ENCODE measurements around the gene KLF7.

Gene KLF7

DNA sequence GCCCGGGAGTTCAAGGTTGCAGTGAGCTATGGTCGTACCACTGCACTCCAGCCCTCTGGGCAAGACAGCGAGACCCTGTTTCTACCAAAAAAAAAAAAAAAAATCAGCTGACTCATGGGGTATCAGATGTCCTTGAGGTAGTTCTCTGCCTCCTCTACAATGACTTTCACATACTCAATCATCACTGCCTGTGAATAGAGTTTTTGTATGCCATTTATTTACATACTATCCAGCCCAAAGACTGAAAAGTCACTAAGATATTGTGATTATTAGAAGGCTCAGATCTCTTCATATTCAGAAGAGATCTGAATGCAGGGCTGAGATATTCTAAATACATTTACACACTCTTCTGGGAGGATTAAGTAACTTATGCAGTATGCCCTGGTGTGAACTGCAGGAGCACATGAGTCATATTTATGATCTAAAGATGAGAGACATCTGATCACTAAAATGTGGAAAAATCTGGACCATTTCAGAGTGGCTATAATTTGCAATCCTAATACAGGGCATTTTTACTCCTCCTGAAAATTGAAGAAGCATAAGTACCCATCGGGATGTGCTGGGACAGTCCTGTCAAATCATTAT, 38.9 kb downstream of the KLF7 start:
- Histone ChIP-seq H3K4me2 (ENCODE audit: low read length) (no peak overlapping the region), H3K9me3 (ENCODE audit: control insufficient read depth, insufficient read depth, low read length) (no peaks in the 10 kb centered on the region), H3K4me1 (ENCODE audit: control insufficient read depth, low read length) (no peaks in the 10 kb centered on the region), H3K27me3 (ENCODE audit: control insufficient read depth, low read length) (no peaks in the 10 kb centered on the region), H4K20me1 (ENCODE audit: control insufficient read depth, insufficient read depth, low read depth, low read length) (no peaks in the 10 kb centered on the region), H3K36me3 (ENCODE audit: control insufficient read depth, low read length) (no peaks in the 10 kb centered on the region), H3K4me3 (ENCODE audit: low read length) (no peak overlapping the region), H3K9me2 (replicated peaks; ENCODE audit: control insufficient read depth, low read length) (no peaks in the 10 kb centered on the region), H3F3A (ENCODE audit: control insufficient read depth, insufficient read depth) (no peaks in the 10 kb centered on the region), H3K27ac (ENCODE audit: low read depth, low read length) (no peak overlapping the region), H3K79me2 (ENCODE audit: control insufficient read depth, low read length) (no peaks in the 10 kb centered on the region)
- TF ChIP-seq EZH2phosphoT487 (IDR thresholded peaks at IDR 0.05; ENCODE audit: borderline replicate concordance, low read length): no peak
- TF ChIP-seq, protein P1, sequence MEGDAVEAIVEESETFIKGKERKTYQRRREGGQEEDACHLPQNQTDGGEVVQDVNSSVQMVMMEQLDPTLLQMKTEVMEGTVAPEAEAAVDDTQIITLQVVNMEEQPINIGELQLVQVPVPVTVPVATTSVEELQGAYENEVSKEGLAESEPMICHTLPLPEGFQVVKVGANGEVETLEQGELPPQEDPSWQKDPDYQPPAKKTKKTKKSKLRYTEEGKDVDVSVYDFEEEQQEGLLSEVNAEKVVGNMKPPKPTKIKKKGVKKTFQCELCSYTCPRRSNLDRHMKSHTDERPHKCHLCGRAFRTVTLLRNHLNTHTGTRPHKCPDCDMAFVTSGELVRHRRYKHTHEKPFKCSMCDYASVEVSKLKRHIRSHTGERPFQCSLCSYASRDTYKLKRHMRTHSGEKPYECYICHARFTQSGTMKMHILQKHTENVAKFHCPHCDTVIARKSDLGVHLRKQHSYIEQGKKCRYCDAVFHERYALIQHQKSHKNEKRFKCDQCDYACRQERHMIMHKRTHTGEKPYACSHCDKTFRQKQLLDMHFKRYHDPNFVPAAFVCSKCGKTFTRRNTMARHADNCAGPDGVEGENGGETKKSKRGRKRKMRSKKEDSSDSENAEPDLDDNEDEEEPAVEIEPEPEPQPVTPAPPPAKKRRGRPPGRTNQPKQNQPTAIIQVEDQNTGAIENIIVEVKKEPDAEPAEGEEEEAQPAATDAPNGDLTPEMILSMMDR (IDR thresholded peaks at IDR 0.05; ENCODE audit: low read depth, low read length, poor library complexity, severe bottlenecking): no peak

DNA sequence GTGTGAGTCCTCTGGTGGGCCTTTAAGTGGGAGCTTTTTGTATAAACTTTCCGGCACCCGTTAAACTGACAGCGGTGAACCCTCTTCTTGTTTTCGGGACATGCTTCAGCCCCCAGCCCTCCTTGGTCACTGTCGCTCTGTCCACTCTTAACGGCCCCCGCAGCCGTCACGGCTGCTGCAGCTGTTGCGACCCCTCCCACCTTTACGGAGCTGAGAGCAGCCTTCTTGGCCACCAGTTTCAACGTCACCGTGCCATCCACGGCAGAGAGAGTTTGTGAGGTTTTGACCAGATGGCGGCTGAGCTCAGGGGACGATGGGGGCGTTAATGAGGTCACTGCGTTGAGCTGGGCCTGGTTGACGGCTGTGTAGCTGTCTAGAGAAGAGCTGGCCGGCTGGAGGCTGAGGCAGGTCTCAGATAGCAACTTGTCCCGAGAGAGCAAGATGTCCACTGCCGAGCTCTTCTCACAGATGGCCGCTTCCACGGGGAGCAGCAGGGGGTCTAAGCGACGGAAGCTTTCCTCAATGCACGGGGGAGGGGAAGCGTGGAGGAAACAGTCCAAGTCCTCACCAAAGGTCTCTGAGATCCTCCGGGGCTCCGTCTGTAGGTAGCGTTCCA, 41.9 kb downstream of the KLF7 start:
- Histone ChIP-seq H3K4me3 (ENCODE audit: low read length) (no peak overlapping the region), H3K27ac (ENCODE audit: low read depth, low read length) (no peak overlapping the region), H4K20me1 (ENCODE audit: control insufficient read depth, insufficient read depth, low read depth, low read length) (no peaks in the 10 kb centered on the region), H3K4me2 (ENCODE audit: low read length) (no peak overlapping the region), H3K9me2 (replicated peaks; ENCODE audit: control insufficient read depth, low read length) (no peaks in the 10 kb centered on the region), H3K79me2 (ENCODE audit: control insufficient read depth, low read length) (no peaks in the 10 kb centered on the region), H3F3A (ENCODE audit: control insufficient read depth, insufficient read depth) (no peaks in the 10 kb centered on the region), H3K4me1 (ENCODE audit: control insufficient read depth, low read length) (no peaks in the 10 kb centered on the region), H3K36me3 (ENCODE audit: control insufficient read depth, low read length) (no peaks in the 10 kb centered on the region), H3K9me3 (ENCODE audit: control insufficient read depth, insufficient read depth, low read length) (no peaks in the 10 kb centered on the region), H3K27me3 (ENCODE audit: control insufficient read depth, low read length) (no peaks in the 10 kb centered on the region)
- TF ChIP-seq EZH2phosphoT487 (IDR thresholded peaks at IDR 0.05; ENCODE audit: borderline replicate concordance, low read length): no peak
- TF ChIP-seq, protein P1 (IDR thresholded peaks at IDR 0.05; ENCODE audit: low read depth, low read length, poor library complexity, severe bottlenecking): no peak

DNA sequence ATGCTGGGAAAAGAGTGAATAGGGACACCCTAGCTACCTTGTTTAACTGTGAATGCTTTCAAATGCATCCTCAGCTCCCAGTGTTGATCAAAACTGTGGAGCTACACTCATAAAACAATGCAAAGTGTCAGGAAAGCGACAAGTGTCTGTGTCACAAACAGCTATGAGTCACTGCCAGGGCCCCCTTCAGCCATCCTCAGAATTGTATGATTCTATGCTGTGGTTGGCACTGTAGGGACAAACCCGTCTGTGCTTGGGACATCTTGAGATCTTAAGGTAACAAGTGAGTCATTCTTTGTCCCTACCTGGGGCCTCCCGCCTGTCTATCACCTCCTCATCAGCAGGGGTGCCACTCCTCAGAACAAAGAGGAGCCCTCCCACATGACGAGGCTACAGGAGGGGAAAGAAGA, 42.4 kb downstream of the KLF7 start:
- no peaks in the 10 kb centered on the region for H3K36me3 ChIP-seq (ENCODE audit: control insufficient read depth, low read length)
- no peak overlapping the region for H3K27ac ChIP-seq (ENCODE audit: low read depth, low read length)
- TF ChIP-seq, protein P1 (IDR thresholded peaks at IDR 0.05; ENCODE audit: low read depth, low read length, poor library complexity, severe bottlenecking): no peak
- no peak for TF ChIP-seq EZH2phosphoT487 (IDR thresholded peaks at IDR 0.05; ENCODE audit: borderline replicate concordance, low read length)
- H3K4me2 ChIP-seq (ENCODE audit: low read length): no peak overlapping the region
- no peaks in the 10 kb centered on the region for H3K9me3 ChIP-seq (ENCODE audit: control insufficient read depth, insufficient read depth, low read length)
- H3K27me3 ChIP-seq (ENCODE audit: control insufficient read depth, low read length): no peaks in the 10 kb centered on the region
- H3K79me2 ChIP-seq (ENCODE audit: control insufficient read depth, low read length): no peaks in the 10 kb centered on the region
- no peaks in the 10 kb centered on the region for H3F3A ChIP-seq (ENCODE audit: control insufficient read depth, insufficient read depth)
- H4K20me1 ChIP-seq (ENCODE audit: control insufficient read depth, insufficient read depth, low read depth, low read length): no peaks in the 10 kb centered on the region
- H3K9me2 ChIP-seq (replicated peaks; ENCODE audit: control insufficient read depth, low read length): no peaks in the 10 kb centered on the region
- H3K4me3 ChIP-seq (ENCODE audit: low read length): no peak overlapping the region
- H3K4me1 ChIP-seq (ENCODE audit: control insufficient read depth, low read length): no peaks in the 10 kb centered on the region

Data from DOHH2 (cell line).